Spleen (tissue), 11 donors: ENCODE measurements around the gene SH3RF1. TPM values are rescaled to one million over a fixed set of nuclear protein-coding genes. Genes with fewer than 3 reads are reported as not detected.

ENCODE experiments used
- DNase-seq: peaks from one replicate; pipeline ENCODE4 v3.0.0-alpha.2; 2020
- H3K27ac ChIP-seq, 8 donors: fragments of 200-600 bp; sonication (generic) in 7 of 8; 1 replicate in 4 of 8; 2 replicates in 4 of 8; pipeline versions ENCODE4 v1.5.0 to v1.8.0; 2016 to 2021; ENCODE audit warnings: inconsistent platforms in 4 of 8, mild to moderate bottlenecking in 4 of 8, moderate library complexity in 1 of 8
- H3K27me3 ChIP-seq, 7 donors: fragments of 200-600 bp; sonication (generic) in 6 of 7; replicated peaks in 1 of 7; 1 replicate in 4 of 7; 2 replicates in 3 of 7; pipeline versions ENCODE4 v1.5.0 to v1.8.0; 2016 to 2021; ENCODE audit warnings: inconsistent platforms in 3 of 7, mild to moderate bottlenecking in 1 of 7
- H3K36me3 ChIP-seq, 6 donors: fragments of 200-600 bp; sonication (generic) in 5 of 6; 1 replicate in 4 of 6; 2 replicates in 2 of 6; pipeline versions ENCODE4 v1.5.0 to v1.8.0; 2016 to 2021; ENCODE audit warnings: inconsistent platforms in 2 of 6
- H3K4me1 ChIP-seq, 6 donors: fragments of 200-600 bp; sonication (generic) in 5 of 6; 1 replicate in 3 of 6; 2 replicates in 3 of 6; pipeline versions ENCODE4 v1.5.0 to v1.8.0; 2016 to 2021; ENCODE audit warnings: inconsistent platforms in 3 of 6
- H3K4me3 ChIP-seq, 8 donors: fragments of 200-600 bp; sonication (generic) in 7 of 8; 1 replicate in 4 of 8; 2 replicates in 4 of 8; pipeline versions ENCODE4 v1.5.0 to v1.8.0; 2016 to 2021; ENCODE audit warnings: inconsistent platforms in 4 of 8, mild to moderate bottlenecking in 4 of 8, moderate library complexity in 2 of 8
- H3K9me3 ChIP-seq, 8 donors: fragments of 200-600 bp; sonication (generic) in 7 of 8; 1 replicate in 4 of 8; 2 replicates in 4 of 8; pipeline versions ENCODE4 v1.5.0 to v1.8.0; 2016 to 2021; ENCODE audit warnings: inconsistent platforms in 4 of 8
- CTCF ChIP-seq, 11 experiments: fragments of 200-600 bp in 7 of 11; fragments of 450-650 bp in 4 of 11; sonication (generic) in 4 of 11; IDR thresholded peaks in 8 of 11; conservative IDR thresholded peaks in 3 of 11; 1 replicate in 7 of 11; 2 replicates in 4 of 11; pipeline versions ENCODE4 v1.4.0 to v1.8.0; 2016 to 2021; ENCODE audit warnings: antibody characterized with exemption in 11 of 11, inconsistent platforms in 4 of 11, mild to moderate bottlenecking in 1 of 11
- POLR2A ChIP-seq, 3 donors: fragments of 450-650 bp; IDR thresholded peaks; one replicate each; pipeline ENCODE4 v1.5.1; 2017; ENCODE audit warnings: antibody characterized with exemption in 3 of 3, mild to moderate bottlenecking in 1 of 3
- POLR2AphosphoS5 ChIP-seq, 3 donors: sonication (generic); formaldehyde crosslinking; IDR thresholded peaks; one replicate each; pipeline ENCODE4 v1.5.1; 2017; ENCODE audit warnings: antibody characterized with exemption in 3 of 3
- WGBS, 5 donors: extraction: QIAGEN DNeasy Blood & Tissue Kit in 3 of 5; methylation state at CpG; one replicate each; pipeline versions ENCODE4 v1.1.5 to v1.1.7; 2013 to 2018; 5-methylcytosine and 5-hydroxymethylcytosine counted together
- intact Hi-C: fragments of 100-400 bp; cut with DNase I; formaldehyde crosslinking; loops from one replicate; pipeline ENCODE4 v1.15.0; 2023; ENCODE audit warnings: low total_unique reads
- polyA plus RNA-seq, 3 donors: library from polyadenylated mRNA; stranded (reverse); fragments of 200-250 nt; gene quantifications; one replicate each; pipeline ENCODE4 v1.2.1, GENCODE V29; 2013
- total RNA-seq, 7 donors: library from RNA; depleted of rRNA in 3 of 7; stranded (reverse); fragments of >200 nt in 3 of 7; fragmentation: NEBNext Ultra II Directional in 4 of 7; extraction: Animal tissue kit (Norgen Biotek cat#: 25700) in 4 of 7; gene quantifications; one replicate each; pipeline versions ENCODE4 v1.1.0 to v1.2.1, GENCODE V29; 2016 to 2021
- donor health status: healthy with polysubstance abuse.
- donor health status: DM: no; HTN: no; CAD: no; lungs with moderate emphysema.
- donor health status: DM: no; HTN: no; CAD: no.
- donor health status: Bipolar disorder and iron deficiency.
- donor health status: healthy.
- donor health status: DM: no; HTN: no; CAD: no.
- donor health status: DM: yes; HTN: yes; CAD: no.

SH3RF1 gene
- total and polyA plus RNA-seq, 10 donors = 1.1 to 18.6 (median 10.0) TPM

- no peak for DNase-seq
- H3K27ac ChIP-seq = no peak overlapping the region
- H3K27me3 ChIP-seq = no peaks in the 10 kb centered on the region
- TF ChIP-seq POLR2A (IDR thresholded peaks at IDR 0.05) (no peak), POLR2AphosphoS5 (IDR thresholded peaks at IDR 0.05) (no peak), CTCF (IDR thresholded peaks at IDR 0.05 in 8 of 11, conservative IDR thresholded peaks at IDR 0.05 in 3 of 11) (no peak)
- H3K36me3 ChIP-seq = peaks cover 0 to 5% (median 0%) of the 10 kb centered on the region in 6 donors
- intact Hi-C loops = no loop called here
- H3K4me3 ChIP-seq = no peak overlapping the region
- no peaks in the 10 kb centered on the region for H3K9me3 ChIP-seq
- 92 to 96% (median 93%) methylated on average over 6 of the region's 6 CpGs for WGBS, 5 donors
- peaks cover 6 to 55% (median 28%) of the 10 kb centered on the region in 6 donors for H3K4me1 ChIP-seq
These were observed 11.5 kb downstream of the SH3RF1 start for GRCh38 chr4:169259271-169259670.

GRCh38 chr4:169258141-169258540 is 12.6 kb downstream of the SH3RF1 start:
- Histone ChIP-seq H3K36me3 (no peaks in the 10 kb centered on the region), H3K9me3 (no peaks in the 10 kb centered on the region), H3K4me1 (peaks cover 9 to 57% (median 35%) of the 10 kb centered on the region in 6 donors), H3K4me3 (no peak overlapping the region), H3K27ac (no peak overlapping the region), H3K27me3 (no peaks in the 10 kb centered on the region)
- DNase-seq = no peak
- intact Hi-C loops = no loop called here
- TF ChIP-seq CTCF (IDR thresholded peaks at IDR 0.05 in 8 of 11, conservative IDR thresholded peaks at IDR 0.05 in 3 of 11) (no peak), POLR2A (IDR thresholded peaks at IDR 0.05) (no peak), POLR2AphosphoS5 (IDR thresholded peaks at IDR 0.05) (no peak)
- 81 to 94% (median 86%) methylated on average over 1 of the region's 1 CpG for WGBS, 5 donors

- 50 to 54% (median 53%) methylated on average over 4 of the region's 4 CpGs for WGBS, 5 donors
- Histone ChIP-seq H3K4me3 (no peak overlapping the region), H3K36me3 (no peaks in the 10 kb centered on the region), H3K9me3 (no peaks in the 10 kb centered on the region), H3K27ac (peak overlapping the region in 3 of 8 donors; percentile 1 to 29 (median 3)), H3K4me1 (peaks cover 9 to 66% (median 41%) of the 10 kb centered on the region in 6 donors), H3K27me3 (no peaks in the 10 kb centered on the region)
- no peak for DNase-seq
- TF ChIP-seq POLR2A (IDR thresholded peaks at IDR 0.05) (no peak), CTCF (IDR thresholded peaks at IDR 0.05 in 8 of 11, conservative IDR thresholded peaks at IDR 0.05 in 3 of 11) (no peak), POLR2AphosphoS5 (IDR thresholded peaks at IDR 0.05) (no peak)
- intact Hi-C loops = no loop called here
These were observed 13.6 kb downstream of the SH3RF1 start for GRCh38 chr4:169256856-169257761.

GRCh38 chr4:169256101-169256612 is 14.6 kb downstream of the SH3RF1 start:
- Histone ChIP-seq H3K4me3 (no peak overlapping the region), H3K9me3 (no peaks in the 10 kb centered on the region), H3K36me3 (no peaks in the 10 kb centered on the region), H3K27ac (no peak overlapping the region), H3K4me1 (peaks cover 9 to 66% (median 39%) of the 10 kb centered on the region in 6 donors), H3K27me3 (no peaks in the 10 kb centered on the region)
- intact Hi-C loops = no loop called here
- DNase-seq = no peak
- 80 to 88% (median 82%) methylated on average over 3 of the region's 3 CpGs for WGBS, 5 donors
- TF ChIP-seq CTCF (IDR thresholded peaks at IDR 0.05 in 8 of 11, conservative IDR thresholded peaks at IDR 0.05 in 3 of 11) = no peak
- no peak for TF ChIP-seq POLR2AphosphoS5 (IDR thresholded peaks at IDR 0.05)
- TF ChIP-seq POLR2A (IDR thresholded peaks at IDR 0.05) = no peak
